NCI-H1092 treated with DMSO at 0.1 percent for 48 hours (cell line): ENCODE results near the gene RAD51D.
"Not testable (repeated sequence)": the region's sequence is repeated elsewhere in the genome, so short reads cannot be mapped to it uniquely, and the experiment has no call there.

Experiments used
- DNase-seq: peaks from one replicate; lab custom pipeline; 2025; lab: John Stamatoyannopoulos, UW

Gene RAD51D

GRCh38 chr17:35119370-35120165, at the start of gene RAD51D:
RAD51D (minus strand) TSS chr17:35119860; CDS start chr17:35119613, 247 bp downstream.
- DNase-seq = peak; percentile 92

GRCh38 chr17:35167666-35168065, 48.0 kb upstream of the RAD51D start:
- DNase-seq = no peak

GRCh38 chr17:35167046-35167445, 47.4 kb upstream of the RAD51D start:
- no peak for DNase-seq

GRCh38 chr17:35166526-35166925, 46.9 kb upstream of the RAD51D start:
- DNase-seq = no peak

GRCh38 chr17:35164716-35165115, 45.1 kb upstream of the RAD51D start:
- DNase-seq = no peak

GRCh38 chr17:35163886-35164285, 44.2 kb upstream of the RAD51D start:
- DNase-seq = no peak

- DNase-seq = no peak
These were observed 43.1 kb upstream of the RAD51D start for GRCh38 chr17:35162755-35163154.

- no peak for DNase-seq
These were observed 41.7 kb upstream of the RAD51D start for GRCh38 chr17:35161281-35161761.

- DNase-seq = no peak
These were observed 40.9 kb upstream of the RAD51D start for GRCh38 chr17:35160354-35161201.

GRCh38 chr17:35159940-35160339, 40.3 kb upstream of the RAD51D start:
- no peak for DNase-seq

- DNase-seq = no peak
These were observed 35.6 kb upstream of the RAD51D start for GRCh38 chr17:35155246-35155645.

GRCh38 chr17:35154196-35155165, 34.8 kb upstream of the RAD51D start:
- no peak for DNase-seq

GRCh38 chr17:35152421-35153140, 32.9 kb upstream of the RAD51D start:
- DNase-seq = no peak

GRCh38 chr17:35151080-35151479, 31.4 kb upstream of the RAD51D start:
- DNase-seq = not testable (repeated sequence)

GRCh38 chr17:35149941-35150340, 30.3 kb upstream of the RAD51D start:
- DNase-seq = no peak

GRCh38 chr17:35148144-35148543, 28.5 kb upstream of the RAD51D start:
- DNase-seq = no peak

GRCh38 chr17:35147375-35147905, 27.8 kb upstream of the RAD51D start, which contains the start of gene UNC45B:
UNC45B (plus strand) TSS chr17:35147817; CDS start chr17:35148264, 447 bp downstream.
- DNase-seq = no peak

- DNase-seq = no peak
These were observed 26.7 kb upstream of the RAD51D start for GRCh38 chr17:35146214-35146833.

- DNase-seq = no peak
These were observed 25.2 kb upstream of the RAD51D start for GRCh38 chr17:35144840-35145239.

GRCh38 chr17:35142467-35142796, 22.8 kb upstream of the RAD51D start:
- no peak for DNase-seq
